Activated CD4-positive, alpha-beta T cell treated with anti-CD3 and anti-CD28 coated beads, Interleukin-2, amount 50 U/mL, for 24 hours (primary cell): ENCODE results near the gene REPS1.
"Not testable (repeated sequence)": the region's sequence is repeated elsewhere in the genome, so short reads cannot be mapped to it uniquely, and the experiment has no call there.

Experiments used
- DNase-seq, 2 donors: peaks; one replicate each; pipeline ENCODE4 v3.0.0-alpha.2; 2020; ENCODE audit warnings: low read depth in 1 of 2, low spot score in 1 of 2

REPS1 gene

DNA sequence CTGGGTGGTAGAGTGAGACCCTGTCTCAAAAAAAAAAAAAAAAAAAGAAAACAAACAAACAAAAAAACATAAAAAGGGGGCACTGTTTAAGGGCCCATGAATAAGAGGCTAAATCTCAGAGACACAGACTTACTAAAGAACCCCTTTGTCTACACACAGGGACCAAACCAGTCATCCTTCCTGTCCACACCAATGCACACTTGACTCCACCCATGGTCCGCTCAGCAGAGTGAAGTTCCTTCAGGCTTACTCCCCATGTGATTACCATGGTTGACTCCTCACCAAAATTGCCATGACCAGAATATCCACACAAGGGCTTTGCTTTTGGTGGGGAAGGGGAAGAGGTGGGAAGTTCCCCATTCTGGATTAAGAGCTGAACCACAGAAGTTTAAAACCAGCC is 19.4 kb upstream of the REPS1 start:
- no peak for DNase-seq

DNA sequence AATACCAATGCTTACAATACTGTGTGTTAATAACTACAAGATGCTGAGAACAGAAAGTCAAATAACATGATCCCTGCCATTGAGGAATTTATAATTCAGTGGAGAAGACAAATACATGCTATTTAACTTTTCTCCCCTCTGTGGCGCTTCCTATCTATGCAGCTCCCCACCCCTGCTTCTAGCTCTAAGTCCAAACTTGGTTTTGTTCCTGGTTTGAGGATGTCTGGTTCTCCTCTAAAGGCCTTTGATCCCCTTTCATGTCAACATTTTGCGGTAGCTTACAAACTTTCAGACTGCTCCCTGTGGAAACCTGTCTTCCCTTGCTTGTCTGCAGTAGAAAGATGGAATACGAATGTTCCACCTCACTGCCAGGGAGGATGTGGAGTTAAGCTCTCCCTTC is 18.4 kb upstream of the REPS1 start:
- no peak for DNase-seq

- no peak for DNase-seq
These were observed 15.7 kb upstream of the REPS1 start for GRCh38 chr6:139003751-139004150.

DNA sequence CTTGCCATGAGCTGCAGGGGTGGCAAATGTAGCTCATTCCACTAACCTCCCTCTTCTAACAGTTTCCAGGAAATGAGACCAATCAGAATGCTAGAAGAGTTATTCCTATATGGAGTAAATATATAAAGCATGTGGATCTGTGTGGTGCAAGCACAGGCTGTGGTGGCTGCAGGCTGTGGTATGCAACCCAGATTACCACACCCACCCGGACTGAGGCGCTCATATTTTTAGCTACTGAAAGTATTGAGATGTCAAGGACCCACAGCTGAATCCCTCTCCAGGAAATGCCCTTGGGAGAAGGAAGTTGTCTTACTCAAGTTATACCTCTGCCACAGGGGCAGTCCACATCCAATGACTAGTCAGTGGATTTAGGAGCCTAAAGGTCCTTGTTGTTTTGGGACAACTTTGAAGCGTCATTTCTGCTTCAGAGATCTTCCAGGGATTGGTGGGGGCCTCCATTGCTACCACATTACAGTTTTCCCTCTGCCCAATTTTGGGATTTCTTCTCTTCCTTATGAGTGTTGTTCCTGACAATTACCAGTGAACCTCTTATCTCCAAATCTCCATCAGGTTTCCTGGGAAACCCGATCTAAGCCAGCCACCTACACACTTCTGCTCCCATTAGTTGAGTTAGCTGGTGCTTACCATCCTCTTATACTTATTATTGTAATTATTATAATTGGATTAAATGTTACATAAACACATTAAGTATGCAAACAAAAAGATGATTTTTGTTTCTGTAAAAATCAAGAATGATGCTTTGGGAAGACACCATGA is 12.1 kb upstream of the REPS1 start:
- no peak for DNase-seq

- no peak for DNase-seq
These were observed 9.1 kb upstream of the REPS1 start for GRCh38 chr6:138997136-138997535.

GRCh38 chr6:138996524-138996923 is 8.5 kb upstream of the REPS1 start:
- DNase-seq, result no peak

GRCh38 chr6:138993410-138993809 is 5.4 kb upstream of the REPS1 start:
- DNase-seq, result not testable (repeated sequence)

DNA sequence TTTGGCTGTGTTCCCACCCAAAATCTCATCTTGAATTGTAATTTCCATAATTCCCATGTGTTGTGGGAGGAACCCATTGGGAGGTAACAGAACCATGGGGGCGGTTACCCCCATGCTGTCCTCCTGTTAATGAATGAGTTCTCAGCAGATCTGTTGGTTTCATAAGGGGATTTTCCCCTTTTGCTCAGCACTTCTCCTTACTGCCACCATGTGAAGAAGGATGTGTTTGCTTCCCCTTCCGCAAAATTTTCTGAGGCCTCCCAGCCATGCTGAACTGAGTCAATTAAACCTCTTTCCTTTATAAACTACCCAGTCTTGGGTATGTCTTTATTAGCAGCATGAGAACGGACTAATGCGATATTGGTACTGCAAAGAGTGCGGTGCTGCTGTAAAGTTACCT is 4.9 kb upstream of the REPS1 start:
- not testable (repeated sequence) for DNase-seq

GRCh38 chr6:138991206-138991605 is 3.2 kb upstream of the REPS1 start:
- DNase-seq, result no peak

DNA sequence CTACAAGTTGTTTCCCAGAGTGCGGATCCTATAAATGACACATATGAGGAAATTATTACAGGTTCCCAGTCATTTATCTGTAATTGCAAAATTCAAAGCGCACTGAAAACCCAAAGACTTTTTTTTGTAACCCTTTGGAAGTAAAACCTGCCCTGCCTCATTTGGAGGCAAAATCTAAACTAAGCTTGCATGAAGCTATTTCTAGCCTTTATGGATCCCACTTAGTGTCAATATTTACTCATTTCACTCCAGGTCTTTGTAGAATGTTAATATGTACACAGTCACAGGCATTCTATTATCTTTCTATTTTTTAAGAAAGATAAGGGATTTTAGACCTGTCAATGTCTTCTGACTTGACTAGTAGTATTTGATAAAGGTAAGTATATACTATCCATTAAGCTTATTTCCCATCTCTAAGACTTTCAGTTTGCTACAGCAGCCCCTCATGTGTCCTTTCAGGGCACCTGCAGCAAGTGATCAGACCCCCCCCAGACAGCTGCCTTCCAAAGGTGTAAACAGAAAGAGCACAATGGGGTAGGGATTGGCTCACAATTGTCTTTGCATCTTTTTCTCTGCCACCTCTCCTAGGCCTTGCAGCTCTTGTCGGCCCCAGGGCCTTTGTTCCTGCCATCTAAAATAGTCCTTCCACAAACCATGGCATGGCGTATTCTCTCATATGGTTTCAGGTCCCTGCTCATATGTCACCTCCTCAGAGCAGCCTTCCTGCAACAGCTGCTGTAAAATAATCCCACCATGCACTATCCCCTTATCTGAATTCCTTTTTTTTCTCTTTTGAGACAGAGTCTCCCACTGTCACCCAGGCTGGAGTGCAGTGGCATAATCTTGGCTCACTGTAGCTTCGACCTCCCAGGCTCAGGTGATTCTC is 1.3 kb upstream of the REPS1 start:
- no peak for DNase-seq

GRCh38 chr6:138988469-138988834 is 399 bp upstream of the REPS1 start:
- no peak for DNase-seq

DNA sequence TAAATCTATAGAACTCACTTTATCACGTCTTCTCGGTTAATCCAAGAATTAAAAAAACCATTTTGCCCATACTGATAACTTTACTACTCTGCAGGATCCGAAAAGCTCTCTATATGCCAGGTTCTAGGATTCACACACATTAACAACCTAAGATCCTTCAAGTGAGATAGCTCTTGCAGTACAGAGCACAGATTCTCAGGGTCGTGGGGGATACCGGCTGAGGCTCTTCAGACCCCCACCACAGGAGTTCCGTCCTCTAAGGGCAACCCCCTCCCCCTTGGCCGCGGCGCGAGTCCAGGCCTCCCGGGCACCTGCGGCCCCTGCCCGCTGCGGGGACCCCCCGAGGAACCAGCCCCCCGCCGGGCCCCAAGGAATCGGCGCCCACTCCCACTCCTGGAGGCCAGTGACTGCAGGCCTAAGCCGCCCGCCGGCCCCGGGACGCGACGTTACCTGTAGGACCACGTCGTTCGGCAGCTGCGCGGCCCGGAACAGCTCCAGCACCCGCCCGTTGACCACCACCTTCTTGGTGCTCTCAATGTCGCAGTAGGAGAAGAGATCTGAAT is 892 bp downstream of the REPS1 start:
- DNase-seq, result no peak

DNA sequence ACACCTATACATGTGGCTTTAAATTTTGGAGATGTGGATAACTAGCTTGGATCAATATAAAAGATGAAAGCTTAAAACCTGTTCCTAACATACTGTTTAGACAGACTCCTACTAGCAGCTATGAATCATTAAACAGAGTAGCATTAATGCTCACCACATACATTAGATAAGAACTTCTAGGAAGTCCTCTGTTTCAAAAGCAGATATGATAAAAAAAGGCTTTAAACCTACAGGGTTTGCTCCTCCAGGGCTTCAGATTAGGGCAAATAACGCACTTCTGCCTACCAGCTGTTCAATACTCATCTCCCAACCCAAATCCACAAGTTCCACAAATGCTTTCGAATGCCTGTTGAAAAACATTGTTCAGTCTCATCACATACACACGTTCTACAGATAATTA is 1.5 kb downstream of the REPS1 start:
- no peak for DNase-seq

- DNase-seq, result no peak
These were observed 6.6 kb downstream of the REPS1 start for GRCh38 chr6:138981416-138981815.

GRCh38 chr6:138979813-138980668 is 8.0 kb downstream of the REPS1 start:
- no peak for DNase-seq

GRCh38 chr6:138979365-138979764 is 8.7 kb downstream of the REPS1 start:
- DNase-seq, result no peak

GRCh38 chr6:138978229-138978628 is 9.8 kb downstream of the REPS1 start:
- DNase-seq, result no peak

DNA sequence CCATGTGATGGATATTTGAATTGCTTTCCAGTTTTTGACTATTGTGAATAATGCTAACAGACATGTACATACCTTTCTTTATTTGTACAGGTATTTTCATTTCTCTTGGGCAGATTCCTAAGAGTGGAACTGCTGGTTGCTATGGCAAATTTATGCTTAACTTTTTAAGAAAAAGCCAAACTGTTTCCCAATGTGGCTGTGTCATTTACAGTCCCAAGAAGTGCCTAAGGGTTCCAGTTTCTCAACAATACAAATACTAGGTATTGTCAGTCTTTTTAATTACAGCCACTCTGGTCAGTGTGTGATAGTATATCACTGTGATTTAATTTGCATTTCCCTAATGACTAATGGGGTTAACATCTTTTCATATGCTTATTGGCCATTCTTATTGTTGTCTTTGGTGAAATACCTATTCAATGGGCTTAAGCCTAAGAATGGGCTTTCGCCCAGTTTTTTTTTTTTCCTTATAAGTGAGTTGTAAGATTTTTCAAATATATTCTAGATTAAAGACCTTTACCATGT is 10.3 kb downstream of the REPS1 start:
- no peak for DNase-seq

- DNase-seq, result no peak
These were observed 10.8 kb downstream of the REPS1 start for GRCh38 chr6:138977242-138977641.

DNA sequence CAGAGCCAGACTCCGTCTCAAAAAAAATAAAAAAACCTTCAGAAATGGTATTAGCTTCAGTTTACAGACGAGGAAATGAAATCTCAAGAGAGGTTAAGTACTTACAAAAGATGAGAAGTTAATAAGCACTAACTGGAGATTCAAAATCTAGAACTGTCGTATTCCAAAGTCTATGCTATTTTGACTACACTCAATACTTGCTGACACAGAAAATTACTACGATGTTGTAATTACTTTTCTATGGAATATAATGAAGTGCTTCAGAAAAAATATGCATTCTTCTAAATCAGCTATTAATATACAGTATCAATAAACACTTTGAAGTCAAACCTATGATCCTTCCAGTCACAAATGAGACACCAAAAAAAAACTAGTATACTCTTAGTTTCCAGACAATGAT is 12.2 kb downstream of the REPS1 start:
- DNase-seq, result no peak
